Mesendoderm (in vitro differentiated cells): Measurements from ENCODE around the gene RAB36.

Experiments used
- DNase-seq: peaks from one replicate; pipeline ENCODE4 v3.0.0; 2013
- H2AK5ac ChIP-seq: 2 replicates; pipeline ENCODE4 v1.6.1; 2013; ENCODE audit warnings: low read length, inconsistent platforms
- H2BK120ac ChIP-seq: 2 replicates; pipeline ENCODE4 v1.6.1; 2013; ENCODE audit warnings: low read depth, mild to moderate bottlenecking, low read length, moderate library complexity, mixed read lengths
- H2BK15ac ChIP-seq: replicated peaks from 2 replicates; pipeline ENCODE4 v1.6.1; 2013; ENCODE audit warnings: low read depth, mild to moderate bottlenecking, moderate library complexity
- H2BK5ac ChIP-seq: 2 replicates; pipeline ENCODE4 v1.6.1; 2013; ENCODE audit warnings: low read length, inconsistent platforms
- H3K18ac ChIP-seq: 2 replicates; pipeline ENCODE4 v1.6.1; 2013; ENCODE audit warnings: mild to moderate bottlenecking, low read length, mixed read lengths
- H3K23ac ChIP-seq: one replicate; pipeline ENCODE4 v1.6.1; 2013; ENCODE audit warnings: low read length
- H3K27ac ChIP-seq: 2 replicates; pipeline ENCODE4 v1.5.1; 2013; ENCODE audit warnings: low read depth, mild to moderate bottlenecking, inconsistent platforms, low read length, moderate library complexity
- H3K27me3 ChIP-seq: 2 replicates; pipeline ENCODE4 v1.6.1; 2013; ENCODE audit warnings: low read length, control low read depth, mild to moderate bottlenecking, inconsistent platforms; ENCODE audit not compliant: insufficient read depth, poor library complexity
- H3K36me3 ChIP-seq: 2 replicates; pipeline ENCODE4 v1.6.1; 2013; ENCODE audit warnings: low read length, inconsistent platforms; ENCODE audit not compliant: control insufficient read depth, insufficient read depth
- H3K4ac ChIP-seq: one replicate; pipeline ENCODE4 v1.6.1; 2013; ENCODE audit warnings: low read depth, mild to moderate bottlenecking, low read length, moderate library complexity
- H3K4me1 ChIP-seq: 2 replicates; pipeline ENCODE4 v1.6.1; 2013; ENCODE audit warnings: low read depth, low read length, inconsistent platforms; ENCODE audit not compliant: control insufficient read depth
- H3K4me2 ChIP-seq: 2 replicates; pipeline ENCODE4 v1.6.1; 2013; ENCODE audit warnings: low read length
- H3K4me3 ChIP-seq: 2 replicates; pipeline ENCODE4 v1.5.1; 2013; ENCODE audit warnings: mild to moderate bottlenecking, low read length
- H3K56ac ChIP-seq: one replicate; pipeline ENCODE4 v1.6.1; 2013; ENCODE audit warnings: low read length
- H3K79me1 ChIP-seq: 2 replicates; pipeline ENCODE4 v1.6.1; 2013; ENCODE audit warnings: low read length, inconsistent platforms
- H3K79me2 ChIP-seq: 2 replicates; pipeline ENCODE4 v1.6.1; 2013; ENCODE audit warnings: mild to moderate bottlenecking, low read length; ENCODE audit not compliant: control insufficient read depth, insufficient read depth
- H3K9ac ChIP-seq: 2 replicates; pipeline ENCODE4 v1.6.1; 2013; ENCODE audit warnings: low read length, inconsistent platforms
- H4K5ac ChIP-seq: one replicate; pipeline ENCODE4 v1.6.1; 2013; ENCODE audit warnings: low read length
- H4K8ac ChIP-seq: one replicate; pipeline ENCODE4 v1.6.1; 2013; ENCODE audit warnings: low read depth, mild to moderate bottlenecking, control low read depth, low read length, moderate library complexity
- WGBS: extraction: QIAGEN DNeasy Blood & Tissue Kit; methylation state at CpG from one replicate; pipeline ENCODE4 v1.1.7; 2013; ENCODE audit warnings: low lambda C conversion rate, missing lambda C conversion rate; ENCODE audit not compliant: insufficient coverage; ENCODE audit errors: extremely low coverage; 5-methylcytosine and 5-hydroxymethylcytosine counted together

The RAB36 gene

GRCh38 chr22:23176645-23177027, 31.4 kb downstream of the RAB36 start:
- Histone ChIP-seq H3K56ac (no peak overlapping the region), H2BK120ac (no peak overlapping the region), H3K4ac (no peak overlapping the region), H4K5ac (no peak overlapping the region), H3K4me1 (peaks cover 2% of the 10 kb centered on the region), H3K36me3 (no peaks in the 10 kb centered on the region), H4K8ac (no peak overlapping the region), H3K79me1 (peaks cover 3% of the 10 kb centered on the region), H3K4me3 (no peak overlapping the region), H3K23ac (no peak overlapping the region), H3K27me3 (no peaks in the 10 kb centered on the region), H2BK5ac (no peak overlapping the region), H3K4me2 (no peak overlapping the region), H3K18ac (no peak overlapping the region), H3K9ac (no peak overlapping the region), H2BK15ac (no peak overlapping the region), H3K27ac (no peak overlapping the region), H2AK5ac (no peak overlapping the region), H3K79me2 (peaks cover 5% of the 10 kb centered on the region)
- WGBS, result no CpG with 5 or more reads among the region's 9 CpGs
- DNase-seq, result no peak

- no peak overlapping the region for H3K4me3 ChIP-seq
- no peak overlapping the region for H3K4ac ChIP-seq
- H2BK5ac ChIP-seq, result no peak overlapping the region
- DNase-seq, result no peak
- H3K23ac ChIP-seq, result no peak overlapping the region
- no peak overlapping the region for H3K18ac ChIP-seq
- peaks cover 4% of the 10 kb centered on the region for H3K4me1 ChIP-seq
- no peak overlapping the region for H2AK5ac ChIP-seq
- H2BK120ac ChIP-seq, result no peak overlapping the region
- H4K5ac ChIP-seq, result no peak overlapping the region
- WGBS, result no CpG with 5 or more reads among the region's 4 CpGs
- no peak overlapping the region for H4K8ac ChIP-seq
- H3K27me3 ChIP-seq, result no peaks in the 10 kb centered on the region
- H3K4me2 ChIP-seq, result no peak overlapping the region
- H2BK15ac ChIP-seq, result no peak overlapping the region
- no peak overlapping the region for H3K27ac ChIP-seq
- peaks cover 7% of the 10 kb centered on the region for H3K79me1 ChIP-seq
- H3K56ac ChIP-seq, result no peak overlapping the region
- H3K9ac ChIP-seq, result no peak overlapping the region
- no peaks in the 10 kb centered on the region for H3K36me3 ChIP-seq
- peaks cover 10% of the 10 kb centered on the region for H3K79me2 ChIP-seq
Measured at GRCh38 chr22:23177197-23177596, 31.9 kb downstream of the RAB36 start.

GRCh38 chr22:23178512-23179254, 33.4 kb downstream of the RAB36 start:
- peaks cover 12% of the 10 kb centered on the region for H3K79me1 ChIP-seq
- H4K5ac ChIP-seq, result no peak overlapping the region
- peaks cover 10% of the 10 kb centered on the region for H3K4me1 ChIP-seq
- no peak overlapping the region for H3K4ac ChIP-seq
- H2AK5ac ChIP-seq, result peak overlapping the region; percentile 82
- H3K27me3 ChIP-seq, result no peaks in the 10 kb centered on the region
- no peak overlapping the region for H3K27ac ChIP-seq
- peak overlapping the region; percentile 69 for H3K56ac ChIP-seq
- H3K4me2 ChIP-seq, result no peak overlapping the region
- H3K36me3 ChIP-seq, result no peaks in the 10 kb centered on the region
- WGBS, result no CpG with 5 or more reads among the region's 9 CpGs
- H4K8ac ChIP-seq, result no peak overlapping the region
- H2BK15ac ChIP-seq, result no peak overlapping the region
- no peak overlapping the region for H2BK120ac ChIP-seq
- no peak overlapping the region for H3K4me3 ChIP-seq
- DNase-seq, result peak; percentile 70
- H3K79me2 ChIP-seq, result peaks cover 25% of the 10 kb centered on the region
- H3K23ac ChIP-seq, result no peak overlapping the region
- H2BK5ac ChIP-seq, result no peak overlapping the region
- H3K18ac ChIP-seq, result no peak overlapping the region
- peak overlapping the region; percentile 38 for H3K9ac ChIP-seq

DNA sequence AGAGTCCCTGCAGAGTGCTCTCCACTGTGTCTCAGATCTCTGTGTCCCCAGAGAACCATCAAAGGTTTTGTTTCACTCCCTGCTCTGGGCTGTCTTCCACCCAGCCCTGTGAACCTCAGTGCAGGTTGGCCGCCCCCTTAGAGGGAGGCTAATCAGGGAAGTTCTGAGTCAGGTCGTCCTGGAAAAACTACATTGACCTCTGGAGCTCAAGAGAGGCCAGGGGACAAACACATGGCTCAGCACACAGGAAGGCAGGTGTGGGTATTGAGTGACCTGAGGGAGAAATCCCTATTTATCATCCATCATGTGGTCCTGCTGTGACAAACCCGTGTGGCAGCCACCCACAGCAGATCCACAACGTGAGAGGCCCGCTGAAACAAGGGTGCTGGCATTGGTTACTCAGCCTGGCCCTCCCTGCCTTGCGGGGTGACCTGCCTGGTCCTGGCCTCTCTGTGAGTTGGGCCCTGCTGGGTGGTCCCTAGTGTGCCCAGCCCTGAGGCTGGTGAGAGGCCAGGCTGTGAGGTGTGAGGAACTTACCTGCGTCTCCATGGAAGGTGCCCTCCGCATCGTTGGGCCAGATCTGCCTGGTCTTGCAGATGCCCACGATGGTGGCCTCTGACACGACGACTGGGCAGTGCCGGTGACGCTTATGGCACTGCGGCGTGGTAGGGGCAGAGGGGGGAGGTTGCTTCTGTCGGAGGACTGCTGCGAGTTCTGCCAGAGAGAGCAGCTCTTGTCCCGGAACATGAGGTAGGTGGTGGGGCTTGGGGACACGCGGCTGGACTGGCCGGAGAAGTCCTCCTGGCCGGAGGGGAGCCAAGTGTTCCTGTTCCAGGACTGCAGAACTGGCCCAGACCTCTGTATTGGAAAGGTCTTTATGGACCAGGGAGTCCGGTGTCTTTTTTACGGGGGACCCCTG, 34.4 kb downstream of the RAB36 start:
- peak overlapping the region; percentile 17 for H2BK5ac ChIP-seq
- peak overlapping the region; percentile 82 for H3K56ac ChIP-seq
- H4K5ac ChIP-seq, result no peak overlapping the region
- no peaks in the 10 kb centered on the region for H3K27me3 ChIP-seq
- H3K27ac ChIP-seq, result no peak overlapping the region
- no peaks in the 10 kb centered on the region for H3K36me3 ChIP-seq
- DNase-seq, result peak; percentile 26
- WGBS, result no CpG with 5 or more reads among the region's 25 CpGs
- H3K79me2 ChIP-seq, result peaks cover 35% of the 10 kb centered on the region
- peaks cover 12% of the 10 kb centered on the region for H3K79me1 ChIP-seq
- no peak overlapping the region for H2BK15ac ChIP-seq
- H2BK120ac ChIP-seq, result no peak overlapping the region
- H3K4me3 ChIP-seq, result no peak overlapping the region
- peak overlapping the region; percentile 97 for H2AK5ac ChIP-seq
- H3K9ac ChIP-seq, result peak overlapping the region; percentile 50
- H3K23ac ChIP-seq, result peak overlapping the region; percentile 89
- H4K8ac ChIP-seq, result no peak overlapping the region
- no peak overlapping the region for H3K18ac ChIP-seq
- H3K4me1 ChIP-seq, result peaks cover 16% of the 10 kb centered on the region
- H3K4me2 ChIP-seq, result peak overlapping the region; percentile 40
- no peak overlapping the region for H3K4ac ChIP-seq

- Histone ChIP-seq H3K56ac (peak within 1 kb of the TSS; percentile 95), H3K4me3 (peak within 1 kb of the TSS; percentile 94), H2AK5ac (peak within 1 kb of the TSS; percentile 97), H3K79me1 (peaks cover 12% of the 10 kb centered on the region), H4K8ac (no peak within 1 kb of the TSS), H3K4me1 (peaks cover 17% of the 10 kb centered on the region), H4K5ac (no peak within 1 kb of the TSS), H2BK5ac (peak within 1 kb of the TSS; percentile 63), H3K27ac (peak within 1 kb of the TSS; percentile 58), H2BK120ac (no peak within 1 kb of the TSS), H3K18ac (peak within 1 kb of the TSS; percentile 79), H3K79me2 (peaks cover 41% of the 10 kb centered on the region), H3K9ac (peak within 1 kb of the TSS; percentile 95), H3K4me2 (peak within 1 kb of the TSS; percentile 73), H3K23ac (peak within 1 kb of the TSS; percentile 98), H2BK15ac (no peak within 1 kb of the TSS), H3K4ac (peak within 1 kb of the TSS; percentile 82), H3K27me3 (no peaks in the 10 kb centered on the region), H3K36me3 (no peaks in the 10 kb centered on the region)
- peak; percentile 70 for DNase-seq
- WGBS, result no CpG with 5 or more reads among the region's 88 CpGs
Measured at GRCh38 chr22:23180301-23180892, 35.1 kb downstream of the RAB36 start, which contains the start of gene BCR. Gene BCR (plus strand): TSS chr22:23180509. CDS start chr22:23180961, 452 bp downstream.
